IMR-90 (cell line): Measurements from ENCODE around the gene CASP7. TPM values are rescaled to one million over a fixed set of nuclear protein-coding genes. Genes with fewer than 3 reads are reported as not detected.

Source experiments
- ATAC-seq: fragments of 200-7000 bp; cut with Tn5 transposase; 2 replicates; pipeline ENCODE4 v1.9.1; 2020; ENCODE audit warnings: low read depth, mild to moderate bottlenecking, moderate library complexity
- BruUV-seq: library from RNA; stranded (reverse); fragments of 400-500 nt; replicated peaks from 2 replicates; lab custom pipeline; 2021; lab: Mats Ljungman, UMichigan
- CTCF ChIA-PET: fragments of 300-600 bp; formaldehyde crosslinking; extraction: SDS; loops from one replicate; lab custom pipeline; 2021; ENCODE audit warnings: antibody characterized with exemption; lab: Yijun Ruan, JAX
- POLR2A ChIA-PET: fragments of 300-600 bp; sonication (Branson Sonifier 250); formaldehyde crosslinking; loops from one replicate; lab custom pipeline; 2022; ENCODE audit warnings: antibody characterized with exemption; ENCODE audit not compliant: unreplicated experiment; lab: Charles Lee
- DNase-seq: peaks from one replicate; pipeline ENCODE4 v3.0.0; 2013
- H2AFZ ChIP-seq: replicated peaks from 2 replicates; pipeline ENCODE3; 2013; ENCODE audit warnings: low read length, mild to moderate bottlenecking; ENCODE audit not compliant: poor library complexity
- H2AK5ac ChIP-seq: 2 replicates; pipeline ENCODE4 v1.6.1; 2013; ENCODE audit warnings: low read depth, low read length, inconsistent platforms
- H2AK9ac ChIP-seq: replicated peaks from 2 replicates; pipeline ENCODE3; 2013; ENCODE audit warnings: mild to moderate bottlenecking, low read depth, low read length, moderate library complexity; ENCODE audit not compliant: poor library complexity
- H2BK120ac ChIP-seq: 2 replicates; pipeline ENCODE4 v1.6.1; 2013; ENCODE audit warnings: low read depth, low read length, inconsistent platforms
- H2BK15ac ChIP-seq: 3 replicates; pipeline ENCODE4 v1.6.1; 2013; ENCODE audit warnings: low read depth, low read length, inconsistent platforms
- H2BK20ac ChIP-seq: 2 replicates; pipeline ENCODE4 v1.6.1; 2013; ENCODE audit warnings: low read depth, mild to moderate bottlenecking, inconsistent platforms, low read length, moderate library complexity
- H2BK5ac ChIP-seq: 2 replicates; pipeline ENCODE4 v1.6.1; 2013; ENCODE audit warnings: mild to moderate bottlenecking, low read depth, low read length, inconsistent platforms; ENCODE audit not compliant: poor library complexity, severe bottlenecking
- H3K14ac ChIP-seq: replicated peaks from 2 replicates; pipeline ENCODE4 v1.6.1; 2013; ENCODE audit warnings: low read depth, low read length, inconsistent platforms
- H3K18ac ChIP-seq: 2 replicates; pipeline ENCODE4 v1.6.1; 2013; ENCODE audit warnings: low read depth, low read length, control low read depth
- H3K23ac ChIP-seq: 2 replicates; pipeline ENCODE4 v1.6.1; 2013; ENCODE audit warnings: low read depth, low read length, inconsistent platforms
- H3K27ac ChIP-seq: 2 replicates; pipeline ENCODE4 v1.5.1; 2013; ENCODE audit warnings: mild to moderate bottlenecking, control low read depth, low read length; ENCODE audit not compliant: insufficient read depth
- H3K27me3 ChIP-seq: 2 replicates; pipeline ENCODE4 v1.6.1; 2013; ENCODE audit warnings: low read length; ENCODE audit not compliant: control insufficient read depth, insufficient read depth
- H3K36me3 ChIP-seq: 2 replicates; pipeline ENCODE4 v1.6.1; 2013; ENCODE audit warnings: low read length, mixed read lengths; ENCODE audit not compliant: control insufficient read depth, insufficient read depth
- H3K4ac ChIP-seq: 2 replicates; pipeline ENCODE4 v1.6.1; 2013; ENCODE audit warnings: low read depth, low read length, inconsistent platforms
- H3K4me1 ChIP-seq: 2 replicates; pipeline ENCODE4 v1.6.1; 2013; ENCODE audit warnings: low read length, mixed read lengths; ENCODE audit not compliant: control insufficient read depth, insufficient read depth
- H3K4me2 ChIP-seq: 2 replicates; pipeline ENCODE4 v1.6.1; 2013; ENCODE audit warnings: low read depth, mild to moderate bottlenecking, control low read depth, low read length, moderate library complexity
- H3K4me3 ChIP-seq: 2 replicates; pipeline ENCODE4 v1.5.1; 2013; ENCODE audit warnings: low read depth, mild to moderate bottlenecking, control low read depth, low read length, moderate library complexity; ENCODE audit not compliant: insufficient read depth
- H3K56ac ChIP-seq: 2 replicates; pipeline ENCODE4 v1.6.1; 2013; ENCODE audit warnings: low read length, inconsistent platforms; ENCODE audit not compliant: insufficient read depth; ENCODE audit errors: extremely low read depth
- H3K79me1 ChIP-seq, 2 experiments: 2 replicates each; pipeline ENCODE4 v1.6.1; 2013; ENCODE audit warnings: low read length in 2 of 2, inconsistent platforms in 1 of 2, low read depth in 1 of 2
- H3K9ac ChIP-seq: 2 replicates; pipeline ENCODE4 v1.6.1; 2013; ENCODE audit warnings: low read depth, low read length, control low read depth
- H3K9me1 ChIP-seq: 2 replicates; pipeline ENCODE4 v1.6.1; 2013; ENCODE audit warnings: low read length, inconsistent platforms; ENCODE audit not compliant: insufficient read depth
- H3K9me3 ChIP-seq: 2 replicates; pipeline ENCODE4 v1.6.1; 2013; ENCODE audit warnings: low read length; ENCODE audit not compliant: control insufficient read depth, insufficient read depth
- H4K20me1 ChIP-seq: 2 replicates; pipeline ENCODE4 v1.6.1; 2013; ENCODE audit warnings: low read length, inconsistent platforms; ENCODE audit not compliant: insufficient read depth
- H4K5ac ChIP-seq: 2 replicates; pipeline ENCODE4 v1.6.1; 2013; ENCODE audit warnings: mild to moderate bottlenecking, low read depth, low read length, control low read depth
- H4K8ac ChIP-seq, 2 experiments: 2 replicates each; pipeline ENCODE4 v1.6.1; 2013; ENCODE audit warnings: low read depth in 2 of 2, low read length in 2 of 2, control low read depth in 1 of 2, inconsistent platforms in 1 of 2
- H4K91ac ChIP-seq: 2 replicates; pipeline ENCODE4 v1.6.1; 2013; ENCODE audit warnings: low read depth, low read length, inconsistent platforms; ENCODE audit not compliant: insufficient read depth
- BHLHE40 ChIP-seq: fragments of 150-350 bp; IDR thresholded peaks from 2 replicates; pipeline ENCODE4 v1.6.1; 2016; ENCODE audit warnings: mild to moderate bottlenecking, low read depth, low read length
- CEBPB ChIP-seq: IDR thresholded peaks from 2 replicates; pipeline ENCODE4 v1.6.1; 2012; ENCODE audit warnings: low read depth, low read length, improper control_type of control experiment
- CHD1 ChIP-seq: IDR thresholded peaks from 2 replicates; pipeline ENCODE4 v1.6.1; 2012; ENCODE audit warnings: low read depth, low read length, improper control_type of control experiment
- FOS ChIP-seq: fragments of 150-350 bp; IDR thresholded peaks from 2 replicates; pipeline ENCODE4 v1.6.1; 2016; ENCODE audit warnings: low read depth, low read length
- MAFK ChIP-seq: IDR thresholded peaks from 2 replicates; pipeline ENCODE4 v1.6.1; 2012; ENCODE audit warnings: low read depth, low read length, improper control_type of control experiment
- MAZ ChIP-seq: IDR thresholded peaks from 2 replicates; pipeline ENCODE4 v1.6.1; 2012; ENCODE audit warnings: low read depth, mild to moderate bottlenecking, low read length, improper control_type of control experiment, moderate library complexity, borderline replicate concordance
- POLR2A ChIP-seq: IDR thresholded peaks from 2 replicates; pipeline ENCODE4 v1.6.1; 2012; ENCODE audit warnings: mild to moderate bottlenecking, low read depth, low read length
- RCOR1 ChIP-seq: IDR thresholded peaks from 2 replicates; pipeline ENCODE4 v1.6.1; 2012; ENCODE audit warnings: mild to moderate bottlenecking, low read length, improper control_type of control experiment; ENCODE audit not compliant: insufficient replicate concordance
- SMC3 ChIP-seq: fragments of 150-350 bp; IDR thresholded peaks from 2 replicates; pipeline ENCODE4 v1.6.1; 2016; ENCODE audit warnings: low read depth, mild to moderate bottlenecking, antibody characterized with exemption, low read length, moderate library complexity
- WGBS, 2 experiments: methylation state at CpG; one replicate each; pipeline versions ENCODE4 v1.1.5 to v1.1.7; 2013; ENCODE audit warnings: missing lambda C conversion rate in 2 of 2; ENCODE audit not compliant: insufficient read length in 1 of 2; ENCODE audit errors: extremely low coverage in 2 of 2; 5-methylcytosine and 5-hydroxymethylcytosine counted together
- dilution Hi-C: fragments of 300-500 bp; cut with HindIII; formaldehyde crosslinking; loops from one replicate; pipeline ENCODE4 v1.14.3; 2018; ENCODE audit warnings: low sequenced_read_pairs; ENCODE audit not compliant: unreplicated experiment
- in situ Hi-C: fragments of 300-500 bp; cut with MboI; formaldehyde crosslinking; loops from 3 replicates; pipeline ENCODE4 v1.14.3; 2019; ENCODE audit warnings: low sequenced_read_pairs, inconsistent platforms, mixed read lengths
- intact Hi-C: fragments of 100-400 bp; cut with micrococcal nuclease; formaldehyde crosslinking; loops from 2 replicates; pipeline ENCODE4 v1.10.0; 2022
- polyA plus RNA-seq, 3 experiments: library from polyadenylated mRNA; depleted of rRNA; stranded (reverse); fragments of >200 nt; gene quantifications; 2 replicates each; pipeline ENCODE4 v1.2.3, GENCODE V29; 2012; ENCODE audit warnings: low replicate concordance in 1 of 3
- total RNA-seq: library from RNA; depleted of rRNA; stranded (reverse); fragments of >200 nt; gene quantifications from 2 replicates; pipeline ENCODE4 v1.2.3, GENCODE V29; 2012
- TF ChIP-seq, protein P1 (sequence below): fragments of 150-350 bp; IDR thresholded peaks from 2 replicates; pipeline ENCODE4 v1.6.1; 2016; ENCODE audit warnings: low read depth, mild to moderate bottlenecking, low read length, moderate library complexity, borderline replicate concordance

Gene CASP7
- total and polyA plus RNA-seq, 2 of the 4 experiments (the other 2 are of a cell fraction): 15.1 to 16.7 TPM

DNA sequence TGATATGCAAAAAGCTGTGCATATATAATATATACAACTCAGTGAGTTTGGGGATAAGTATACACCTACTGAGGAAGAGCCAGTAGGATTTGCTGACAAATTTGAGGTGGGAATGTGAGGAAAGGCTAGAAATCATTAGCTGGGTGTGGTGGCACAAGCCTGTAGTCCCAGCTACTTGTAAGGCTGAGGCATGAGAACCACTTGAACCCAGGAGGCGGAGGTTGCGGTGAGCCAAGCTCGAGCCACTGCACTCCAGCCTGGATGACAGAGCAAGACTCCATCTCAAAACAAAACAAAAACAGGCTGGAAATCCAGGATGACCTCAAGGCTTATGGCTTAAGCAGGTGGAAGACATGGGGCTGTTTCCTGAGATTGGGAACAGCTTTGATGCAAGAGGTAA lies 61.1 kb downstream of the CASP7 start:
- ChIA-PET POLR2A (no interaction called here), CTCF (no interaction called here)
- Histone ChIP-seq H4K91ac (no peak overlapping the region), H3K79me1 (no peaks in the 10 kb centered on the region), H2AFZ (no peak overlapping the region), H3K23ac (no peak overlapping the region), H3K4ac (no peak overlapping the region), H3K18ac (no peak overlapping the region), H3K4me2 (no peak overlapping the region), H4K5ac (no peak overlapping the region), H3K36me3 (no peaks in the 10 kb centered on the region), H2BK15ac (no peak overlapping the region), H3K27ac (no peak overlapping the region), H2AK9ac (no peak overlapping the region), H3K27me3 (peaks cover 1% of the 10 kb centered on the region; the same call in 1 of the 2 replicates), H3K9me3 (no peaks in the 10 kb centered on the region), H3K4me3 (no peak overlapping the region), H3K14ac (no peak overlapping the region), H2BK20ac (no peak overlapping the region), H4K8ac (no peak overlapping the region), H2BK5ac (no peak overlapping the region), H3K9me1 (no peaks in the 10 kb centered on the region), H3K4me1 (no peaks in the 10 kb centered on the region), H3K56ac (no peak overlapping the region), H2AK5ac (no peak overlapping the region), H2BK120ac (no peak overlapping the region), H3K9ac (no peak overlapping the region), H4K20me1 (no peaks in the 10 kb centered on the region)
- intact Hi-C loops: no loop called here
- TF ChIP-seq MAFK (no peak), MAZ (no peak), POLR2A (no peak), CHD1 (no peak), CEBPB (no peak), RCOR1 (no peak), SMC3 (no peak), BHLHE40 (no peak), FOS (no peak)
- TF ChIP-seq, protein P1, sequence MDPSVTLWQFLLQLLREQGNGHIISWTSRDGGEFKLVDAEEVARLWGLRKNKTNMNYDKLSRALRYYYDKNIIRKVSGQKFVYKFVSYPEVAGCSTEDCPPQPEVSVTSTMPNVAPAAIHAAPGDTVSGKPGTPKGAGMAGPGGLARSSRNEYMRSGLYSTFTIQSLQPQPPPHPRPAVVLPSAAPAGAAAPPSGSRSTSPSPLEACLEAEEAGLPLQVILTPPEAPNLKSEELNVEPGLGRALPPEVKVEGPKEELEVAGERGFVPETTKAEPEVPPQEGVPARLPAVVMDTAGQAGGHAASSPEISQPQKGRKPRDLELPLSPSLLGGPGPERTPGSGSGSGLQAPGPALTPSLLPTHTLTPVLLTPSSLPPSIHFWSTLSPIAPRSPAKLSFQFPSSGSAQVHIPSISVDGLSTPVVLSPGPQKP: no peak
- no peak for ATAC-seq
- no CpG with 5 or more reads among the region's 3 CpGs for WGBS, 2 experiments
- dilution Hi-C loops: no loop called here
- no TSS peak for BruUV-seq
- DNase-seq: no peak
- in situ Hi-C loops: no loop called here
